GM18505 (cell line): ENCODE measurements around the gene SLC35B4.

Experiments
- ATAC-seq: cut with Tn5 transposase; IDR thresholded peaks from one replicate; pipeline ENCODE4 v1.9.1; 2021; ENCODE audit not compliant: unreplicated experiment
- POLR2A ChIP-seq: IDR thresholded peaks from 4 replicates; pipeline ENCODE4 v1.6.1; 2011; ENCODE audit warnings: borderline replicate concordance; ENCODE audit not compliant: insufficient read depth, insufficient read length; ENCODE audit errors: extremely low read depth

Gene SLC35B4

GRCh38 chr7:134350709-134351108 is 34.0 kb upstream of the SLC35B4 start:
- ATAC-seq: no peak
- no peak for TF ChIP-seq POLR2A

- TF ChIP-seq POLR2A: no peak
- ATAC-seq: no peak
These were observed 30.8 kb upstream of the SLC35B4 start for GRCh38 chr7:134347567-134347966.

- ATAC-seq: no peak
- no peak for TF ChIP-seq POLR2A
These were observed 27.1 kb upstream of the SLC35B4 start for GRCh38 chr7:134343796-134344195.

- no peak for TF ChIP-seq POLR2A
These were observed 26.4 kb upstream of the SLC35B4 start for GRCh38 chr7:134343136-134343535.

GRCh38 chr7:134339475-134339874 is 22.7 kb upstream of the SLC35B4 start:
- no peak for TF ChIP-seq POLR2A
- ATAC-seq: no peak

More at GRCh38 chr7:134343136-134343535, 26.4 kb upstream of the SLC35B4 start:
- no peak for ATAC-seq

GRCh38 chr7:134337980-134338379 is 21.2 kb upstream of the SLC35B4 start:
- no peak for ATAC-seq
- no peak for TF ChIP-seq POLR2A

- no peak for TF ChIP-seq POLR2A
- ATAC-seq: no peak
These were observed 17.7 kb upstream of the SLC35B4 start for GRCh38 chr7:134334408-134334807.

- no peak for TF ChIP-seq POLR2A
- ATAC-seq: no peak
These were observed 17.2 kb upstream of the SLC35B4 start for GRCh38 chr7:134333943-134334342.

GRCh38 chr7:134332892-134333291 is 16.2 kb upstream of the SLC35B4 start:
- no peak for TF ChIP-seq POLR2A
- ATAC-seq: no peak

- ATAC-seq: no peak
- TF ChIP-seq POLR2A: no peak
These were observed 14.7 kb upstream of the SLC35B4 start for GRCh38 chr7:134331393-134331792.

GRCh38 chr7:134330974-134331373 is 14.2 kb upstream of the SLC35B4 start:
- TF ChIP-seq POLR2A: no peak
- no peak for ATAC-seq

- no peak for ATAC-seq
- no peak for TF ChIP-seq POLR2A
These were observed 13.1 kb upstream of the SLC35B4 start for GRCh38 chr7:134329614-134330346.

- TF ChIP-seq POLR2A: no peak
These were observed 12.2 kb upstream of the SLC35B4 start for GRCh38 chr7:134328900-134329299.

GRCh38 chr7:134327896-134328295 is 11.2 kb upstream of the SLC35B4 start:
- TF ChIP-seq POLR2A: no peak
- no peak for ATAC-seq

More at GRCh38 chr7:134328900-134329299, 12.2 kb upstream of the SLC35B4 start:
- ATAC-seq: no peak
